ENCODE results near the gene RPUSD3.
A peak's percentile ranks its signal among the peaks of the same experiment; 100 is the strongest.
"Not testable (repeated sequence)": the region's sequence is repeated elsewhere in the genome, so short reads cannot be mapped to it uniquely, and the experiment has no call there.

RPUSD3 gene

GRCh38 chr3:9843715-9844438 lies at the start of gene RPUSD3:
RPUSD3 (minus strand) TSS chr3:9844008; CDS start chr3:9843990, 18 bp downstream.
- peak; percentile 97 for DNase-seq

GRCh38 chr3:9891072-9891622 lies 47.3 kb upstream of the RPUSD3 start:
- no peak for DNase-seq

- peak; percentile 95 for DNase-seq
Observed at GRCh38 chr3:9890249-9891071, 46.7 kb upstream of the RPUSD3 start, which contains the start of gene JAGN1. JAGN1 (plus strand) TSS chr3:9890610; CDS start chr3:9890723, 113 bp downstream.

- no peak for DNase-seq
Observed at GRCh38 chr3:9889405-9889804, 45.6 kb upstream of the RPUSD3 start.

- no peak for DNase-seq
Observed at GRCh38 chr3:9888540-9888939, 44.7 kb upstream of the RPUSD3 start.

- no peak for DNase-seq
Observed at GRCh38 chr3:9887480-9887879, 43.7 kb upstream of the RPUSD3 start.

GRCh38 chr3:9886328-9886727 lies 42.5 kb upstream of the RPUSD3 start:
- DNase-seq: no peak

GRCh38 chr3:9884555-9885165 lies 40.9 kb upstream of the RPUSD3 start:
- no peak for DNase-seq

- DNase-seq: no peak
Observed at GRCh38 chr3:9883706-9884554, 40.1 kb upstream of the RPUSD3 start.

- DNase-seq: no peak
Observed at GRCh38 chr3:9881441-9881840, 37.6 kb upstream of the RPUSD3 start.

GRCh38 chr3:9879830-9880549 lies 36.2 kb upstream of the RPUSD3 start, which contains the start of gene CIDEC:
CIDEC (minus strand) TSS chr3:9880253; CDS start chr3:9878486, 1,767 bp downstream.
- no peak for DNase-seq

- DNase-seq: no peak
Observed at GRCh38 chr3:9878700-9879099, 34.9 kb upstream of the RPUSD3 start.

- DNase-seq: peak; percentile 26
Observed at GRCh38 chr3:9876991-9877390, 33.2 kb upstream of the RPUSD3 start.

- DNase-seq: not testable (repeated sequence)
Observed at GRCh38 chr3:9876255-9876654, 32.4 kb upstream of the RPUSD3 start.

GRCh38 chr3:9875448-9875847 lies 31.6 kb upstream of the RPUSD3 start:
- no peak for DNase-seq

GRCh38 chr3:9872067-9872466 lies 28.3 kb upstream of the RPUSD3 start:
- DNase-seq: not testable (repeated sequence)

GRCh38 chr3:9870978-9871377 lies 27.2 kb upstream of the RPUSD3 start:
- DNase-seq: no peak

GRCh38 chr3:9869955-9870354 lies 26.1 kb upstream of the RPUSD3 start:
- DNase-seq: no peak

GRCh38 chr3:9867106-9867505 lies 23.3 kb upstream of the RPUSD3 start:
- no peak for DNase-seq

- DNase-seq: no peak
Observed at GRCh38 chr3:9866639-9867038, 22.8 kb upstream of the RPUSD3 start.

- DNase-seq: not testable (repeated sequence)
Observed at GRCh38 chr3:9865125-9865637, 21.4 kb upstream of the RPUSD3 start.
